ENCODE data around the gene CNN2. TPM values are rescaled to one million over a fixed set of nuclear protein-coding genes. Genes with fewer than 3 reads are reported as not detected.
A peak's percentile ranks its signal among the peaks of the same experiment; 100 is the strongest.

CNN2 gene
- total and polyA plus RNA-seq, 2 of the 13 experiments (the other 11 are each of a cell fraction or from before 2014, with no cell fraction given) = 63.6 to 70.0 TPM

DNA sequence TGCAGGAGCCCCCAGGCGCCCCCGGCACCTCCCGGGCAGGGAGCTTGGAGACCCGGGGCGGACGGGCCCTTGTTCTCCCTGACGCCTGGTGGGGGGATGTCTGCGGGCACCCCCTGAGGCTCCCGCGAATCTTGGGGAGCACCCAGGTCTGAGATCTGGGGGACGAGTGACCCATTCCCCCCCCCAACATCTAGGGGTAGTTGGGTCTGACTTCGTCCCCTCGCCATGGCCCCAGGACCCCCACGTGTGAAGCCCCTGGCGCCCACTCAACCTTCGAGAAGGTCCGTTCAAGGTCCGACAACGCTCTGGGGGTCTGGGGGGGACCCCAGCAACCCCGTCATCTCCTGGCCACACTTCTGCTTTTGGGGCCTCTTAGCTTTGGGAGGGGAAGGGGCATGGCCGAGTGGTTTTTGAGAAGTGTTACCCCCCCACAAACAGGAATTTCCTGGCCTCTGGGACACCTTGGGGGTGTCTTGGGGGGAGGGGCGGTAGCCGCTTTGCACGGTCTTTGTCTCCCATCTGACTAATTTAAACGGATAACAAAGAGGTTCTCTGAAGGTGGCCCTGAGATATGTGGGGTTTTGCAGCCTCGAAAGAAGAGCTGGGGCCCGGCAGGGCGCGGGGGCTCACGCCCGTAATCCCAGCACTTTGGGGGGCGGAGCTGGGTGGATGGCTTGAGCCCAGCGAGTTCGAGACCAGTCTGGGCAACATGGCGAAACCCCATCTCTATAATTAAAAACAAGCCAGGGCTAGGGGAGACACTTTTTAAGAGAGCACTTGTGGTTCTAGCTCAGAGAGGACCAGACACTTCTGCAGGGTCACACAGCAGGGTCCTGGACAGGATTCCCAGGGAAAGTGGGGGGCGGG, 608 bp downstream of the CNN2 start:
- Histone ChIP-seq H4K20me1 (ENCODE audit: insufficient read depth, low read length) (0 out of 2 replicates have a peak, but pooled peaks cover 2% of the 10 kb centered on the region), H3K4me3 (replicated peaks in 1 of 3; ENCODE audit: insufficient read depth in 1 of 3, low read depth in 2 of 3, low read length in 3 of 3) (peak overlapping the region; percentile 66 to 93 (median 82)), H3K36me3 (replicated peaks in 1 of 2; ENCODE audit: control insufficient read depth in 1 of 2, insufficient read depth in 2 of 2, low read length in 2 of 2) (peaks cover 6 to 10% of the 10 kb centered on the region in 2 experiments; a peak in 4 of 5 replicates), H2AFZ (ENCODE audit: low read length) (no peak overlapping the region), H3K27me3 (ENCODE audit: control insufficient read depth in 1 of 2, insufficient read depth in 2 of 2, low read length in 2 of 2) (no peaks in the 10 kb centered on the region; a peak in 1 of 5 replicates), H3K4me2 (ENCODE audit: low read depth, low read length) (peak overlapping the region; percentile 97), H3K27ac (ENCODE audit: extremely low read length, insufficient read depth, low read length) (peak overlapping the region; percentile 78), H3K9ac (ENCODE audit: insufficient read depth, low read depth, low read length) (peak overlapping the region; percentile 89), H3K9me3 (ENCODE audit: low read length) (no peaks in the 10 kb centered on the region), H3K4me1 (ENCODE audit: insufficient read depth, low read length) (peaks cover 18% of the 10 kb centered on the region), H3K79me2 (ENCODE audit: insufficient read depth, low read length) (peaks cover 27% of the 10 kb centered on the region)
- FAIRE-seq (no peak), DNase-seq (ENCODE audit: low spot score) (no peak), ATAC-seq (no peak)
- ChIA-PET CTCF (ENCODE audit: low intra/inter-chr PET ratio, low total read pairs) (no interaction called here), POLR2A (interaction anchor here (0.9 to 6.7 kb wide), 16 partner anchors 11 to 347 kb away, joined by 3 to 71 read pairs (median 4); partner anchors contain the start of genes ABCA7, ARHGAP45, CIRBP and GPX4)
- 10% methylated on average over 3 of the region's 36 CpGs for WGBS (ENCODE audit: low lambda C conversion rate)
- intact Hi-C loops (cut with micrococcal nuclease; ENCODE audit: unreplicated experiment) (no loop called here), in situ Hi-C loops (cut with HindIII; ENCODE audit: extremely low pct_ligation_motif_present, low pct_unique_long_range_greater_than_20kb) (no loop called here)
- TSS peak; percentile 91 for BruUV-seq (replicated peaks)
- TF ChIP-seq, protein P1, sequence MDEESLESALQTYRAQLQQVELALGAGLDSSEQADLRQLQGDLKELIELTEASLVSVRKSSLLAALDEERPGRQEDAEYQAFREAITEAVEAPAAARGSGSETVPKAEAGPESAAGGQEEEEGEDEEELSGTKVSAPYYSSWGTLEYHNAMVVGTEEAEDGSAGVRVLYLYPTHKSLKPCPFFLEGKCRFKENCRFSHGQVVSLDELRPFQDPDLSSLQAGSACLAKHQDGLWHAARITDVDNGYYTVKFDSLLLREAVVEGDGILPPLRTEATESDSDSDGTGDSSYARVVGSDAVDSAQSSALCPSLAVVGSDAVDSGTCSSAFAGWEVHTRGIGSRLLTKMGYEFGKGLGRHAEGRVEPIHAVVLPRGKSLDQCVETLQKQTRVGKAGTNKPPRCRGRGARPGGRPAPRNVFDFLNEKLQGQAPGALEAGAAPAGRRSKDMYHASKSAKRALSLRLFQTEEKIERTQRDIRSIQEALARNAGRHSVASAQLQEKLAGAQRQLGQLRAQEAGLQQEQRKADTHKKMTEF (CRISPR knock-in tag; IDR thresholded peaks at IDR 0.05) = 0 out of 2 replicates have a peak, but pooled peaks have one; percentile 44
- TF ChIP-seq SIN3A (IDR thresholded peaks at IDR 0.05; ENCODE audit: borderline replicate concordance, low read depth, low read length) (0 out of 2 replicates have a peak, but pooled peaks have one; percentile 28), RBM22 (optimal IDR thresholded peaks at IDR 0.05; ENCODE audit: low read length) (no peak), ZNF83 (CRISPR knock-in tag; IDR thresholded peaks at IDR 0.05; ENCODE audit: borderline replicate concordance) (no peak), LCORL (IDR thresholded peaks at IDR 0.05) (no peak), LCORL (CRISPR knock-in tag; IDR thresholded peaks at IDR 0.05) (peak; percentile 22; the same call in 1 of the 2 replicates), MAFK (conservative IDR thresholded peaks at IDR 0.05 in 1 of 2, IDR thresholded peaks at IDR 0.05 in 1 of 2; ENCODE audit: low read length in 2 of 2) (no peak), ZNF563 (CRISPR knock-in tag; IDR thresholded peaks at IDR 0.05) (no peak), FOSL2 (CRISPR knock-in tag; IDR thresholded peaks at IDR 0.05) (no peak), TCF12 (IDR thresholded peaks at IDR 0.05) (no peak), TCF12 (CRISPR knock-in tag; IDR thresholded peaks at IDR 0.05) (no peak), KLF16 (CRISPR knock-in tag; IDR thresholded peaks at IDR 0.05) (no peak), SNAPC4 (CRISPR knock-in tag; IDR thresholded peaks at IDR 0.05) (peak; percentile 47; the same call in 1 of the 2 replicates), ZBTB21 (CRISPR knock-in tag; IDR thresholded peaks at IDR 0.05) (no peak), BHLHE40 (IDR thresholded peaks at IDR 0.05; ENCODE audit: low read length) (no peak)
- TF ChIP-seq, protein P2, sequence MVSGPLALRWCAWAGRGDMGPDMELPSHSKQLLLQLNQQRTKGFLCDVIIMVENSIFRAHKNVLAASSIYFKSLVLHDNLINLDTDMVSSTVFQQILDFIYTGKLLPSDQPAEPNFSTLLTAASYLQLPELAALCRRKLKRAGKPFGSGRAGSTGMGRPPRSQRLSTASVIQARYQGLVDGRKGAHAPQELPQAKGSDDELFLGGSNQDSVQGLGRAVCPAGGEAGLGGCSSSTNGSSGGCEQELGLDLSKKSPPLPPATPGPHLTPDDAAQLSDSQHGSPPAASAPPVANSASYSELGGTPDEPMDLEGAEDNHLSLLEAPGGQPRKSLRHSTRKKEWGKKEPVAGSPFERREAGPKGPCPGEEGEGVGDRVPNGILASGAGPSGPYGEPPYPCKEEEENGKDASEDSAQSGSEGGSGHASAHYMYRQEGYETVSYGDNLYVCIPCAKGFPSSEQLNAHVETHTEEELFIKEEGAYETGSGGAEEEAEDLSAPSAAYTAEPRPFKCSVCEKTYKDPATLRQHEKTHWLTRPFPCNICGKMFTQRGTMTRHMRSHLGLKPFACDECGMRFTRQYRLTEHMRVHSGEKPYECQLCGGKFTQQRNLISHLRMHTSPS (CRISPR knock-in tag; IDR thresholded peaks at IDR 0.05; ENCODE audit: low read depth) = no peak

All from HepG2 (cell line).